SK-N-SH treated with all-trans-retinoic acid at 6 μM for 48 hours (cell line): Measurements from ENCODE around the gene PSMB3.

Experiments used
- ARNTL ChIP-seq: fragments of 450-650 bp; formaldehyde crosslinking; IDR thresholded peaks from 2 replicates; pipeline ENCODE4 v1.5.0; 2020; ENCODE audit warnings: low read depth, mild to moderate bottlenecking, moderate library complexity, borderline replicate concordance
- CREB5 ChIP-seq: fragments of 250-450 bp; sonication (Bioruptor Pico); IDR thresholded peaks from 2 replicates; pipeline ENCODE4 v1.5.1; 2020; ENCODE audit warnings: low read depth, mild to moderate bottlenecking, moderate library complexity
- CSDC2 ChIP-seq: fragments of 250-450 bp; sonication (Bioruptor Pico); IDR thresholded peaks from 2 replicates; pipeline ENCODE4 v1.5.0; 2020; ENCODE audit warnings: mild to moderate bottlenecking, moderate library complexity
- PATZ1 ChIP-seq: fragments of 250-450 bp; sonication (Bioruptor Pico); IDR thresholded peaks from 2 replicates; pipeline ENCODE4 v1.8.0; 2020; ENCODE audit warnings: mild to moderate bottlenecking, moderate library complexity, borderline replicate concordance
- PPARA ChIP-seq: fragments of 250-450 bp; sonication (Bioruptor Pico); IDR thresholded peaks from 2 replicates; pipeline ENCODE4 v1.5.0; 2020; ENCODE audit warnings: mild to moderate bottlenecking, borderline replicate concordance
- RARB ChIP-seq: fragments of 250-450 bp; sonication (Bioruptor Pico); IDR thresholded peaks from 2 replicates; pipeline ENCODE4 v1.8.0; 2021; ENCODE audit warnings: mild to moderate bottlenecking, moderate library complexity
- TCF4 ChIP-seq: fragments of 250-450 bp; sonication (Bioruptor Pico); IDR thresholded peaks from 2 replicates; pipeline ENCODE4 v1.8.0; 2021; ENCODE audit warnings: mild to moderate bottlenecking, moderate library complexity, borderline replicate concordance
- ZFP30 ChIP-seq: fragments of 450-650 bp; formaldehyde crosslinking; IDR thresholded peaks from 2 replicates; pipeline ENCODE4 v1.5.0; 2022; ENCODE audit warnings: mild to moderate bottlenecking, moderate library complexity

- TF ChIP-seq TCF4 (CRISPR knock-in tag) (no peak), ARNTL (CRISPR knock-in tag) (no peak), PPARA (CRISPR knock-in tag) (no peak), ZFP30 (CRISPR knock-in tag) (no peak), RARB (CRISPR knock-in tag) (no peak), PATZ1 (CRISPR knock-in tag) (no peak), CREB5 (no peak), CSDC2 (CRISPR knock-in tag) (no peak)
Observed at GRCh38 chr17:38710985-38711384, 41.6 kb upstream of the PSMB3 start.
